NT2/D1 (cell line): Measurements from ENCODE around the gene ZNF71.

Experiments
- DNase-seq: peaks from one replicate; pipeline ENCODE4 v3.0.0-alpha.2; 2011; ENCODE audit warnings: low read depth, low spot score
- H3K27me3 ChIP-seq: 2 replicates; pipeline ENCODE4 v1.6.0; 2011; ENCODE audit warnings: mild to moderate bottlenecking; ENCODE audit not compliant: insufficient read length, insufficient read depth
- H3K36me3 ChIP-seq: 2 replicates; pipeline ENCODE4 v1.6.1; 2011; ENCODE audit warnings: mild to moderate bottlenecking, low read length, mixed read lengths; ENCODE audit not compliant: insufficient read depth, insufficient read length
- H3K4me1 ChIP-seq: 2 replicates; pipeline ENCODE4 v1.5.1; 2011; ENCODE audit not compliant: insufficient read depth, insufficient read length
- H3K4me3 ChIP-seq: 2 replicates; pipeline ENCODE4 v1.5.1; 2011; ENCODE audit warnings: low read depth; ENCODE audit not compliant: insufficient read length
- H3K9ac ChIP-seq: 2 replicates; pipeline ENCODE4 v1.6.0; 2011; ENCODE audit warnings: low read depth; ENCODE audit not compliant: insufficient read length
- H3K9me3 ChIP-seq: 2 replicates; pipeline ENCODE4 v1.5.1; 2011; ENCODE audit warnings: mild to moderate bottlenecking, low read length; ENCODE audit not compliant: insufficient read depth
- SUZ12 ChIP-seq: IDR thresholded peaks from 2 replicates; pipeline ENCODE4 v1.6.1; 2011; ENCODE audit not compliant: insufficient read length, insufficient read depth; ENCODE audit errors: extremely low read depth
- YY1 ChIP-seq: IDR thresholded peaks from 2 replicates; pipeline ENCODE4 v1.6.1; 2011; ENCODE audit not compliant: insufficient read length, insufficient read depth
- ZNF274 ChIP-seq: IDR thresholded peaks from 2 replicates; pipeline ENCODE4 v1.6.1; 2011; ENCODE audit warnings: mild to moderate bottlenecking, low read depth, low read length

The ZNF71 gene

GRCh38 chr19:56622374-56622773 is 27.3 kb downstream of the ZNF71 start:
- H3K9me3 ChIP-seq: no peaks in the 10 kb centered on the region
- H3K4me3 ChIP-seq: no peak overlapping the region
- H3K9ac ChIP-seq: no peak overlapping the region
- H3K27me3 ChIP-seq: no peaks in the 10 kb centered on the region
- H3K4me1 ChIP-seq: no peaks in the 10 kb centered on the region
- peaks cover 56% of the 10 kb centered on the region for H3K36me3 ChIP-seq
- no peak for DNase-seq
- TF ChIP-seq SUZ12 (no peak), YY1 (no peak), ZNF274 (no peak)

DNA sequence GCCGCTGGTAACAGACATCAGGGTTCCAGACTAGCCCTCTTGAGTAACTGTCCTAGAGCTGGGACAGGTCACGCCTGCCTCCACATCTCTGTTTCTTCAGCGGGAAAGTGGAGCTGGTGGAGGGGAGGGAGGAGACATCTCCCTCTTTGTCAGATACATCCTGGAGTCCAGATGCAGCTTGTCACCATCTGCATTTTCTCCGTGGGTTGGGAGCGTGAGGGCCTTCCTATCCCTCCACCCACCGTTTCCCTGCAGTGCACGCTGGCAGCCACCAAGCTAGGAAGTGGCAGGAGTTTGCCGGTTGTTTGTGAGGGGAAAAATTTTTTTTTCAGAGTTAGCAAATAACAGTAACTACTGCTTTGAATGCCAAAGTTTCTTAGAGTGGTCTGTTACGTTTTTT is 27.9 kb downstream of the ZNF71 start:
- Histone ChIP-seq H3K27me3 (no peaks in the 10 kb centered on the region), H3K4me3 (no peak overlapping the region), H3K9me3 (no peaks in the 10 kb centered on the region), H3K36me3 (peaks cover 50% of the 10 kb centered on the region), H3K4me1 (no peaks in the 10 kb centered on the region), H3K9ac (no peak overlapping the region)
- no peak for TF ChIP-seq SUZ12
- no peak for TF ChIP-seq YY1
- TF ChIP-seq ZNF274: no peak
- DNase-seq: no peak

DNA sequence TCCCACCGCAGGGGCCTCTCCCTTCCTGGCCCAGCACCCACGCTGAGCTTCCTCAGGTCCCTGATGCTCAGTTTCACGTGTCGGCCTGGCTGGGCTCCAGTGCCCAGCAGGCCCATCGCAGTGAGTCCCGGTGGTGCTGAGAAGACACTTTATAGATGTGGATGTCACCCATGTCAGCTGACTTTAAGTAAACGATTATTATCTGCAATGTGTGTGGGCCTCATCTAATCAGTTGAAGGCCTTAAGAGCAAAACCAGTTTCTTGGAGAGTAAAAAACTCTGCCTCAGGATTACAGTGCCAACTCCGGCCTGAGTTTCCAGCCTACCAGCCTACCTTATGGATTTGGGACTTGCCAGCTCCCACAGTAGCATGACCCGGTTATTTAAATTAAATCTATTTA is 30.6 kb downstream of the ZNF71 start:
- Histone ChIP-seq H3K27me3 (no peaks in the 10 kb centered on the region), H3K36me3 (peaks cover 47% of the 10 kb centered on the region), H3K9ac (no peak overlapping the region), H3K4me3 (no peak overlapping the region), H3K4me1 (no peaks in the 10 kb centered on the region), H3K9me3 (no peaks in the 10 kb centered on the region)
- no peak for DNase-seq
- TF ChIP-seq SUZ12: no peak
- TF ChIP-seq YY1: no peak
- TF ChIP-seq ZNF274: no peak

DNA sequence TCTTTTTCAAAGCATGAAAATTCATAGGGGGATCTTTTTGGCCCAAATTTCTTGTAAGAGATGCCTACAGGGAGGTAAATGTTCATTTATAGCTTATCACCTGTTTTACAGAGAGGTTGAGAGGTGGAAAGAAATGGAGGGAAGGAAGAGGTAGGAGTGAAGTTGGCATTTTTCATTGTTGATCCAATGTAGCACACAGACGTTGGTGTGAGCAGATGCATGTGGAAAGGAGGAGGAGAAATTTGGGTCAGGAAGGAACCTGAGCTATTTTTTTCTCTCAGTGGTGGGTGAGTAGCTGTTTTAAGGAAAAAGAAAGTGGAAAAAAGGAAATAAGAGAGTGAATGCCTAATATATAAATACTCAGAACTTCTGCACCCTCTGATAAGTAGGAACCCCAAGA is 37.9 kb downstream of the ZNF71 start:
- Histone ChIP-seq H3K9ac (no peak overlapping the region), H3K27me3 (no peaks in the 10 kb centered on the region), H3K9me3 (0 out of 2 replicates have a peak, but pooled peaks cover 5% of the 10 kb centered on the region), H3K4me1 (no peaks in the 10 kb centered on the region), H3K36me3 (no peaks in the 10 kb centered on the region), H3K4me3 (no peak overlapping the region)
- TF ChIP-seq ZNF274 (no peak), SUZ12 (no peak), YY1 (no peak)
- DNase-seq: no peak

DNA sequence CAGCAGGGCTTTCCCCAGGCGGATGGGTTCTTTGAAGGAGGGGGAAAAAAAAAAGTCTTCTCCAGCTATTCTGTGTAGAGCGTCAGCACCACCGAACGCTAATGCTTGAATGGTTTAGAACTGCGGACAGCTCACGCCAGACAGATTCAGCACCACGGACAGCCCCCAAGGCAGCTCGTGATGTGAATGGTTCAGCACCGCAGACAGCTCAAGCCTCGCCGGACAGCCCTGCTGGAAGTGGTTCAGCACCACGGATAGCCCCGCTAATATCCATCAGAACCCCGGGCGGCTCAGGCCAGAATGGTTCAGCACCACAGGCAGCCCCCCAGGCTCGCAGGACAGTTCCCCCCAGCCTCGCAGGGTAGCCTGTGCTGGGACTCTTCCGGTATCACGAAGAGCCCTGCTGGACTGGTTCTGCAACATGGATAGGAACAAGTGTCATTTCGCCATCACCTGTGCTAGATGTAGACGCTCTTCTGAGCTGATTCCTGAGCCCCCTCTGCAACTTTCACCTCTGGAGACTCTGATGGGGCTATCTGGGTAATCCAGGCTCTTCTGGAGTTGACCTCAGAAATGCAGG is 43.0 kb downstream of the ZNF71 start:
- no peak overlapping the region for H3K4me3 ChIP-seq
- peak; percentile 86 for DNase-seq
- 0 out of 2 replicates have a peak, but pooled peaks cover 5% of the 10 kb centered on the region for H3K9me3 ChIP-seq
- no peak overlapping the region for H3K9ac ChIP-seq
- peaks cover 28% of the 10 kb centered on the region for H3K27me3 ChIP-seq
- H3K36me3 ChIP-seq: no peaks in the 10 kb centered on the region
- H3K4me1 ChIP-seq: no peaks in the 10 kb centered on the region
- no peak for TF ChIP-seq YY1

- DNase-seq: peak; percentile 35
- H3K4me3 ChIP-seq: no peak overlapping the region
- no peaks in the 10 kb centered on the region for H3K36me3 ChIP-seq
- no peaks in the 10 kb centered on the region for H3K4me1 ChIP-seq
- TF ChIP-seq SUZ12 (no peak), YY1 (no peak), ZNF274 (no peak)
- peaks cover 40% of the 10 kb centered on the region for H3K27me3 ChIP-seq
- no peak overlapping the region for H3K9ac ChIP-seq
- no peaks in the 10 kb centered on the region for H3K9me3 ChIP-seq
Observed at GRCh38 chr19:56639217-56639616, 44.1 kb downstream of the ZNF71 start.

GRCh38 chr19:56642711-56643459 is 47.8 kb downstream of the ZNF71 start, which contains the start of gene SMIM17:
SMIM17 (plus strand) TSS chr19:56643159; CDS start chr19:56645668, 2,509 bp downstream.
- DNase-seq: no peak
- H3K27me3 ChIP-seq: peaks cover 76% of the 10 kb centered on the region
- no peak within 1 kb of the TSS for H3K4me3 ChIP-seq
- H3K9me3 ChIP-seq: no peaks in the 10 kb centered on the region; the same call in 1 of the 2 replicates
- H3K9ac ChIP-seq: no peak within 1 kb of the TSS
- TF ChIP-seq YY1: no peak
- TF ChIP-seq ZNF274: no peak
- TF ChIP-seq SUZ12: no peak
- H3K4me1 ChIP-seq: no peaks in the 10 kb centered on the region
- no peaks in the 10 kb centered on the region for H3K36me3 ChIP-seq
